ENCODE data around the gene C14orf119. TPM values are rescaled to one million over a fixed set of nuclear protein-coding genes. Genes with fewer than 3 reads are reported as not detected.

The C14orf119 gene
- total and polyA plus RNA-seq, 5 donors, result 27.3 to 43.9 (median 38.6) TPM

DNA sequence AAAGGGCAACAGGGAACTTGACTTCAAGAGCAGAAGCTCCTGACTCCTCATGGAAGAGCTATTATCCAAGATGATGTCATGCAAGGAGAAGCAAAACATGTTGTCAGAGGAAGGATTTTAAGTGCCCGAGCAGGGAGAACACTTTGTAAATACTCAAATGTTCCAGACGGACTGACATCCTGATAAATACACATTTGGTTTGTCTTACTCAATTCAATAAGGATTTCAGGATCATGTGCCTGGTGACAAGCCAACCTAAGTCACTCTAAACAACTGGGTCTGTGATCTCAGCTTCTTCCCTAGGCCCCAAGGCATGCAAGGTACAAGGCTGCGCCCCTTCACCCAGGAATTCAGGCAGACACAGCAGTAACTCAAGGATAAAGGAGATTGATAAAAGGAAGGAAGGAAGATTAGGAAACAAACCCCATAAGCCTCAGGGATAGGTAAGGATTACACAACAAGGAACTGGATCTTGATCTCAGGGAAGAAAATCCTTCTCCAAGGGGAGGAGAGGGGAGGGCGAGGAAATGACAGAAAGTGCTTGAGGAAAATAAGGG lies 50.6 kb downstream of the C14orf119 start:
- ATAC-seq (no peak), DNase-seq (no peak)
- H3K4me1 ChIP-seq (ENCODE audit: control insufficient read depth, insufficient read depth, low read length), result peaks cover 11% of the 10 kb centered on the region
- H3K9me3 ChIP-seq (ENCODE audit: control insufficient read depth, low read length), result no peaks in the 10 kb centered on the region
- peak overlapping the region; percentile 53 for H3K27ac ChIP-seq (ENCODE audit: low read length)
- H3K27me3 ChIP-seq (ENCODE audit: control insufficient read depth, insufficient read depth), result no peaks in the 10 kb centered on the region
- intact Hi-C loops (cut with DNase I), result no loop called here
- WGBS, result 56% methylated on average over 4 of the region's 4 CpGs
- no peak overlapping the region for H3K4me3 ChIP-seq (ENCODE audit: low read length)

DNA sequence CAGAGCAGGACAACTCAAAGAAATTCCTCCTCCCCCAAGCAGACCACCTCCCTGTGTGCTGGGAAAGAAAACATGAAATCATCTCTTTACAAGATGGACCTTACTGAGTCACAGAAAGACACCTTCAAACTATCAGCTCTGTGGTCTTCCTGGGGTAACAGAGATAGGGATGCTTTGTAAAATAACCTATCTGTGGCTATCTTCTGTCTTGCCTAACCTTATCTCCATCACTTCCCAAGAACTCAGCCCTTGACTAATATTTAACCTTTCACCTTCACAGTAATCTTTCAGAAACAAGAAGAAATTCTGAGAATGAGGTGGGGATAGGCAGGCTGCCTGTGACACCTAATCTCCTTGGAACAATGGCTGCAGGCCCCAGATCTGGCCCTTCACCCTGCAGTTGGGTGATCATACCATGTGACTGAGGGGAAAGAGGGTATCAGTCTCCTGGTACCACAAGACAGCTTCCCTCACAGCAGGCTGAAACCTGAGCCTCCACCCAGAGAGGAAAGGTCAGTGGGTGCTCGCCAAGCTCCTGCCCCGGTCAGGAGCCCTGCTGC lies 51.1 kb downstream of the C14orf119 start:
- H3K27ac ChIP-seq (ENCODE audit: low read length), result peak overlapping the region; percentile 53
- H3K27me3 ChIP-seq (ENCODE audit: control insufficient read depth, insufficient read depth), result no peaks in the 10 kb centered on the region
- no peak for ATAC-seq
- DNase-seq, result no peak
- H3K4me3 ChIP-seq (ENCODE audit: low read length), result no peak overlapping the region
- intact Hi-C loops (cut with DNase I), result no loop called here
- H3K4me1 ChIP-seq (ENCODE audit: control insufficient read depth, insufficient read depth, low read length), result peaks cover 11% of the 10 kb centered on the region
- WGBS, result 65% methylated on average over 2 of the region's 2 CpGs
- H3K9me3 ChIP-seq (ENCODE audit: control insufficient read depth, low read length), result no peaks in the 10 kb centered on the region

- DNase-seq (no peak), ATAC-seq (no peak)
- no peak overlapping the region for H3K4me3 ChIP-seq (ENCODE audit: low read length)
- no peaks in the 10 kb centered on the region for H3K27me3 ChIP-seq (ENCODE audit: control insufficient read depth, insufficient read depth)
- H3K4me1 ChIP-seq (ENCODE audit: control insufficient read depth, insufficient read depth, low read length), result peaks cover 11% of the 10 kb centered on the region
- no peak overlapping the region for H3K27ac ChIP-seq (ENCODE audit: low read length)
- 91% methylated on average over 4 of the region's 4 CpGs for WGBS
- no peaks in the 10 kb centered on the region for H3K9me3 ChIP-seq (ENCODE audit: control insufficient read depth, low read length)
- intact Hi-C loops (cut with DNase I), result no loop called here
Observed at GRCh38 chr14:23146980-23147379, 51.7 kb downstream of the C14orf119 start.

GRCh38 chr14:23147676-23148075 lies 52.4 kb downstream of the C14orf119 start:
- H3K9me3 ChIP-seq (ENCODE audit: control insufficient read depth, low read length), result no peaks in the 10 kb centered on the region
- peaks cover 10% of the 10 kb centered on the region for H3K4me1 ChIP-seq (ENCODE audit: control insufficient read depth, insufficient read depth, low read length)
- peak in 1 of 3 donors; percentile 66 for DNase-seq
- H3K27me3 ChIP-seq (ENCODE audit: control insufficient read depth, insufficient read depth), result no peaks in the 10 kb centered on the region
- intact Hi-C loops (cut with DNase I), result no loop called here
- ATAC-seq, result peak; percentile 24 to 31
- 60% methylated on average over 1 of the region's 1 CpG for WGBS
- no peak overlapping the region for H3K27ac ChIP-seq (ENCODE audit: low read length)
- no peak overlapping the region for H3K4me3 ChIP-seq (ENCODE audit: low read length)

DNA sequence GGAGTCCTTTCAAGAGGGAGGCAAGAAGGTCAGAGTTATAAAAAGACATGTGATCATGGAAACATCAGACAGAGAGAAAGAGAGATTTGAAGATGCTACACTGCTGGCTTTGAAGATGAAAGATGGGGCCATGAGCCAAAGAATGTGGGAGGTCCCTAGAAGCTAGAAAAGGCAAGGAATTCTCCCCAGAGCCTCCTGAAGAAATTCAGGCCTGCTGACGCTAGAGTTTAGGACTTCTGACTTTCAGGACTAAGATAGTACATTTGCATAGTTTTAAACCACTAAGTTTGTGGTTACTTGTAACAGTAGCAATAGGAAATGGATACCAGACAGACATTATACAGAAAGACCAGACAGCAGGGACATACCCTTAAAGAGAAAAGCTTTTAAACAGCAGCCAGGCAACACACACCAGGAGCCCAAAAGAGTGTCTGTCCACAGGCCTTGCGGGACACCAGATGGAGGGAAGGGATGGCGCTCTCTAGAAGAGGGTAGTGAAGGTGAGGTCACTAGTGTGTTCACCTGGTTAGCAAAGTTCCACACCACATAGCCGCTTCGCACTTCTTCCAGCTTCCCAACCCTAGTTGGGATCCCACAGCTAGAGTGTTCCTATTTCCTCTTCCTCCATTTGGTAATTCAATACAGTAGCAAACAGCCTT lies 53.4 kb downstream of the C14orf119 start:
- Histone ChIP-seq H3K9me3 (ENCODE audit: control insufficient read depth, low read length) (no peaks in the 10 kb centered on the region), H3K27me3 (ENCODE audit: control insufficient read depth, insufficient read depth) (no peaks in the 10 kb centered on the region), H3K4me1 (ENCODE audit: control insufficient read depth, insufficient read depth, low read length) (peaks cover 10% of the 10 kb centered on the region), H3K4me3 (ENCODE audit: low read length) (no peak overlapping the region), H3K27ac (ENCODE audit: low read length) (no peak overlapping the region)
- ATAC-seq (no peak), DNase-seq (no peak)
- intact Hi-C loops (cut with DNase I), result no loop called here
- WGBS, result 90% methylated on average over 5 of the region's 5 CpGs

- DNase-seq, result no peak
- no peak for ATAC-seq
- H3K4me3 ChIP-seq (ENCODE audit: low read length), result no peak overlapping the region
- H3K4me1 ChIP-seq (ENCODE audit: control insufficient read depth, insufficient read depth, low read length), result peaks cover 11% of the 10 kb centered on the region
- H3K27ac ChIP-seq (ENCODE audit: low read length), result no peak overlapping the region
- no peaks in the 10 kb centered on the region for H3K9me3 ChIP-seq (ENCODE audit: control insufficient read depth, low read length)
- intact Hi-C loops (cut with DNase I), result no loop called here
- H3K27me3 ChIP-seq (ENCODE audit: control insufficient read depth, insufficient read depth), result no peaks in the 10 kb centered on the region
Observed at GRCh38 chr14:23149745-23150144, 54.4 kb downstream of the C14orf119 start.

Other genes with a start within 250 kb of the C14orf119 start
- gene LRP10, start 223.8 kb upstream of the C14orf119 start, total RNA-seq, result 10 to 100 TPM; 66.2 to 89.7 (median 76.5) TPM
- 28.7 TPM for gene LRP10, start 223.8 kb upstream of the C14orf119 start, polyA plus RNA-seq
- under 1 TPM in 1 of 4 donors, not detected in 3; 0.25 TPM for gene REM2, start 212.3 kb upstream of the C14orf119 start, total RNA-seq
- gene REM2, start 212.3 kb upstream of the C14orf119 start, polyA plus RNA-seq, result 0.07 TPM
- gene RBM23, start 176.4 kb upstream of the C14orf119 start, total RNA-seq, result 10 to 100 TPM; 56.0 to 66.3 (median 61.6) TPM
- 26.0 TPM for gene RBM23, start 176.4 kb upstream of the C14orf119 start, polyA plus RNA-seq
- gene PRMT5, start 166.1 kb upstream of the C14orf119 start, total RNA-seq, result 10 to 100 TPM; 37.3 to 52.1 (median 49.5) TPM
- gene PRMT5, start 166.1 kb upstream of the C14orf119 start, polyA plus RNA-seq, result 22.0 TPM
- 10 to 100 TPM; 16.5 to 33.5 (median 27.2) TPM for gene HAUS4, start 138.4 kb upstream of the C14orf119 start, total RNA-seq
- 29.6 TPM for gene HAUS4, start 138.4 kb upstream of the C14orf119 start, polyA plus RNA-seq
- gene AJUBA, start 113.0 kb upstream of the C14orf119 start, total RNA-seq, result 1 to 10 TPM; 5.7 to 6.9 (median 6.6) TPM
- 4.8 TPM for gene AJUBA, start 113.0 kb upstream of the C14orf119 start, polyA plus RNA-seq
- gene C14orf93, start 85.4 kb upstream of the C14orf119 start, total RNA-seq, result 10 to 100 TPM in 1 of 4 donors, 1 to 10 TPM in 3; 5.8 to 11.4 (median 6.7) TPM
- 4.1 TPM for gene C14orf93, start 85.4 kb upstream of the C14orf119 start, polyA plus RNA-seq
- gene PSMB5, start 60.6 kb upstream of the C14orf119 start, total RNA-seq, result 100 to 1,000 TPM; 108 to 126 (median 112) TPM
- 140 TPM for gene PSMB5, start 60.6 kb upstream of the C14orf119 start, polyA plus RNA-seq
- gene PSMB11, start 53.3 kb upstream of the C14orf119 start, total RNA-seq, result not detected
- gene PSMB11, start 53.3 kb upstream of the C14orf119 start, polyA plus RNA-seq, result not detected
- gene CDH24, start 38.0 kb upstream of the C14orf119 start, total RNA-seq, result 1 to 10 TPM in 3 of 4 donors, under 1 TPM in 1; 0.95 to 2.3 (median 2.2) TPM
- 2.5 TPM for gene CDH24, start 38.0 kb upstream of the C14orf119 start, polyA plus RNA-seq
- gene ACIN1, start 369 bp upstream of the C14orf119 start, total RNA-seq, result 10 to 100 TPM; 78.9 to 87.8 (median 84.8) TPM
- 67.1 TPM for gene ACIN1, start 369 bp upstream of the C14orf119 start, polyA plus RNA-seq
- not detected for gene CIROP, start 9.5 kb downstream of the C14orf119 start, total RNA-seq
- gene CIROP, start 9.5 kb downstream of the C14orf119 start, polyA plus RNA-seq, result not detected
- not detected for gene CEBPE, start 23.8 kb downstream of the C14orf119 start, total RNA-seq
- gene CEBPE, start 23.8 kb downstream of the C14orf119 start, polyA plus RNA-seq, result not detected
- 10 to 100 TPM in 2 of 4 donors, 1 to 10 TPM in 2; 6.9 to 11.7 (median 10.1) TPM for gene SLC7A8, start 88.2 kb downstream of the C14orf119 start, total RNA-seq
- gene SLC7A8, start 88.2 kb downstream of the C14orf119 start, polyA plus RNA-seq, result 7.8 TPM
- gene RNF212B, start 142.4 kb downstream of the C14orf119 start, total RNA-seq, result not detected
- gene RNF212B, start 142.4 kb downstream of the C14orf119 start, polyA plus RNA-seq, result not detected
- 10 to 100 TPM in 2 of 4 donors, 1 to 10 TPM in 2; 8.4 to 12.7 (median 10.4) TPM for gene HOMEZ, start 190.6 kb downstream of the C14orf119 start, total RNA-seq
- 9.8 TPM for gene HOMEZ, start 190.6 kb downstream of the C14orf119 start, polyA plus RNA-seq
- gene PPP1R3E, start 207.4 kb downstream of the C14orf119 start, total RNA-seq, result 10 to 100 TPM in 2 of 4 donors, 1 to 10 TPM in 2; 6.1 to 15.3 (median 10.6) TPM
- gene PPP1R3E, start 207.4 kb downstream of the C14orf119 start, polyA plus RNA-seq, result 7.9 TPM
- 10 to 100 TPM; 40.4 to 51.9 (median 48.8) TPM for gene BCL2L2, start 211.3 kb downstream of the C14orf119 start, total RNA-seq
- 38.1 TPM for gene BCL2L2, start 211.3 kb downstream of the C14orf119 start, polyA plus RNA-seq
- gene PABPN1, start 226.0 kb downstream of the C14orf119 start, total RNA-seq, result 10 to 100 TPM; 93.6 to 97.9 (median 96.4) TPM
- gene PABPN1, start 226.0 kb downstream of the C14orf119 start, polyA plus RNA-seq, result 107 TPM

Measured in right cardiac atrium (tissue), 5 donors.